A549 (cell line): ENCODE data around the gene THRA. TPM values are rescaled to one million over a fixed set of nuclear protein-coding genes. Genes with fewer than 3 reads are reported as not detected.

Experiments used
- ATAC-seq, 2 experiments: fragments of 200-7000 bp in 1 of 2; fragments of >200 bp in 1 of 2; cut with Nextera tagmentation in 1 of 2; cut with Tn5 transposase in 1 of 2; 3 replicates each; pipeline versions ENCODE4 v1.8.0 to v1.9.1; 2018 to 2020; ENCODE audit warnings: mild to moderate bottlenecking in 1 of 2, moderate library complexity in 1 of 2
- CTCF ChIA-PET: fragments of 300-600 bp; sonication (Branson Sonifier 250); formaldehyde crosslinking; extraction: SDS; loops from one replicate; lab custom pipeline; 2021; ENCODE audit warnings: antibody characterized with exemption, inconsistent platforms; lab: Yijun Ruan, JAX
- POLR2A ChIA-PET: fragments of 350-600 bp; formaldehyde crosslinking; extraction: SDS; loops from one replicate; lab custom pipeline; 2021; ENCODE audit warnings: antibody characterized with exemption, inconsistent platforms; lab: Yijun Ruan, JAX
- DNase-seq, 2 experiments: peaks; one replicate each; pipeline versions ENCODE4 v3.0.0 to v3.0.0-alpha.2; 2011 to 2016; ENCODE audit warnings: low read depth in 1 of 2, low spot score in 1 of 2
- FAIRE-seq: peaks from 2 replicates; lab custom pipeline; 2011; peaks lifted over from hg19 to GRCh38; lab: Jason Lieb, UNC
- H3K27ac ChIP-seq, 2 experiments: fragments of >200 bp; sonication (Bioruptor Twin); formaldehyde crosslinking; 3 replicates each; pipeline ENCODE4 v1.5.1; 2016 to 2017
- H3K4me1 ChIP-seq: fragments of >200 bp; sonication (Bioruptor Twin); formaldehyde crosslinking; 3 replicates; pipeline ENCODE4 v1.6.1; 2016
- H3K4me2 ChIP-seq: fragments of >200 bp; sonication (Bioruptor Twin); formaldehyde crosslinking; 3 replicates; pipeline ENCODE4 v1.6.1; 2016
- H3K4me3 ChIP-seq: fragments of >200 bp; sonication (Bioruptor Twin); formaldehyde crosslinking; 3 replicates; pipeline ENCODE4 v1.5.1; 2016
- H3K9me3 ChIP-seq: fragments of >200 bp; sonication (Bioruptor Twin); formaldehyde crosslinking; 3 replicates; pipeline ENCODE4 v1.6.1; 2016
- BHLHE40 ChIP-seq: IDR thresholded peaks from 2 replicates; pipeline ENCODE4 v1.6.1; 2012; ENCODE audit warnings: low read depth, low read length, inconsistent platforms
- CBX2 ChIP-seq: fragments of 200-600 bp; sonication (generic); IDR thresholded peaks from 2 replicates; pipeline ENCODE4 v1.6.1; 2016; ENCODE audit warnings: low read depth, mild to moderate bottlenecking, borderline replicate concordance
- CEBPB ChIP-seq, 2 experiments: fragments of >200 bp in 1 of 2; sonication (Bioruptor Twin) in 1 of 2; formaldehyde crosslinking in 1 of 2; IDR thresholded peaks; 2 replicates each; pipeline ENCODE4 v1.6.1; 2012 to 2016
- CHD4 ChIP-seq: fragments of 200-600 bp; sonication (generic); IDR thresholded peaks from 2 replicates; pipeline ENCODE4 v1.6.1; 2016; ENCODE audit warnings: antibody characterized with exemption, mild to moderate bottlenecking, borderline replicate concordance
- E2F6 ChIP-seq: IDR thresholded peaks from 2 replicates; pipeline ENCODE4 v1.6.1; 2012; ENCODE audit warnings: low read depth, borderline replicate concordance
- GATA3 ChIP-seq: IDR thresholded peaks from 2 replicates; pipeline ENCODE4 v1.6.1; 2012; ENCODE audit warnings: borderline replicate concordance
- HMGXB4 ChIP-seq: fragments of 250-450 bp; sonication (Bioruptor Pico); IDR thresholded peaks from 2 replicates; pipeline ENCODE4 v1.5.0; 2021; ENCODE audit warnings: mild to moderate bottlenecking, moderate library complexity, borderline replicate concordance
- HOXB13 ChIP-seq: fragments of 250-450 bp; sonication (Bioruptor Pico); IDR thresholded peaks from 2 replicates; pipeline ENCODE4 v1.5.0; 2020; ENCODE audit warnings: low read depth, mild to moderate bottlenecking, moderate library complexity
- JUN ChIP-seq, 2 experiments: fragments of >200 bp; sonication (Bioruptor Twin); formaldehyde crosslinking; IDR thresholded peaks; 2 replicates in 1 of 2; 3 replicates in 1 of 2; pipeline ENCODE4 v1.6.1; 2016 to 2017
- MAFK ChIP-seq: fragments of 450-650 bp; IDR thresholded peaks from 2 replicates; pipeline ENCODE4 v1.6.1; 2014; ENCODE audit not compliant: partially characterized antibody
- MAZ ChIP-seq: fragments of 150-350 bp; IDR thresholded peaks from 2 replicates; pipeline ENCODE4 v1.6.1; 2014; ENCODE audit warnings: antibody characterized with exemption, low read depth, low read length, borderline replicate concordance
- NFE2L2 ChIP-seq: fragments of 150-350 bp; conservative IDR thresholded peaks from 2 replicates; pipeline ENCODE4 v1.6.1; 2014; ENCODE audit warnings: low read length
- NR3C1 ChIP-seq: fragments of >200 bp; sonication (Bioruptor Twin); formaldehyde crosslinking; IDR thresholded peaks from 3 replicates; pipeline ENCODE4 v1.6.1; 2017
- PHF8 ChIP-seq: fragments of 200-600 bp; sonication (generic); IDR thresholded peaks from 2 replicates; pipeline ENCODE4 v1.6.1; 2016; ENCODE audit warnings: low read depth, mild to moderate bottlenecking, antibody characterized with exemption, moderate library complexity, borderline replicate concordance
- RAD21 ChIP-seq, 2 experiments: fragments of >200 bp in 1 of 2; sonication (Bioruptor Twin) in 1 of 2; formaldehyde crosslinking in 1 of 2; IDR thresholded peaks in 1 of 2; conservative IDR thresholded peaks in 1 of 2; 2 replicates in 1 of 2; 3 replicates in 1 of 2; pipeline ENCODE4 v1.6.1; 2012 to 2018; ENCODE audit warnings: inconsistent platforms in 1 of 2
- REST ChIP-seq: fragments of 200-600 bp; sonication (generic); IDR thresholded peaks from 2 replicates; pipeline ENCODE4 v1.6.1; 2016; ENCODE audit warnings: antibody characterized with exemption, mild to moderate bottlenecking, moderate library complexity
- RFX5 ChIP-seq: fragments of 450-650 bp; IDR thresholded peaks from 2 replicates; pipeline ENCODE4 v1.7.1; 2014; ENCODE audit warnings: antibody characterized with exemption, mild to moderate bottlenecking, moderate library complexity
- RNF2 ChIP-seq: fragments of 200-600 bp; sonication (generic); IDR thresholded peaks from 2 replicates; pipeline ENCODE4 v1.6.1; 2016; ENCODE audit warnings: low read depth, mild to moderate bottlenecking, antibody characterized with exemption, moderate library complexity, borderline replicate concordance
- SMC3 ChIP-seq: fragments of >200 bp; sonication (Bioruptor Twin); formaldehyde crosslinking; IDR thresholded peaks from 3 replicates; pipeline ENCODE4 v1.6.1; 2018; ENCODE audit warnings: inconsistent platforms
- TFCP2L1 ChIP-seq: fragments of 250-450 bp; sonication (Bioruptor Pico); IDR thresholded peaks from 2 replicates; pipeline ENCODE4 v1.5.0; 2021; ENCODE audit warnings: mild to moderate bottlenecking
- TP53 ChIP-seq: fragments of 250-450 bp; sonication (Bioruptor Pico); IDR thresholded peaks from 2 replicates; pipeline ENCODE4 v1.5.0; 2021; ENCODE audit warnings: mild to moderate bottlenecking, moderate library complexity
- WGBS: methylation state at CpG from one replicate; pipeline ENCODE4 v1.1.6; 2017; ENCODE audit errors: missing lambda C conversion rate; 5-methylcytosine and 5-hydroxymethylcytosine counted together
- polyA plus RNA-seq, 4 experiments: library from polyadenylated mRNA; depleted of rRNA in 3 of 4; stranded (reverse); fragments of >200 nt; fragmentation: RNase III in 1 of 4; extraction: RNeasy Plus Mini Kit Qiagen cat#74134 plus additional on column Dnase treatment in 1 of 4; gene quantifications; 2 replicates in 3 of 4; 3 replicates in 1 of 4; pipeline ENCODE4 v1.2.3, GENCODE V29; 2011 to 2017
- TF ChIP-seq, protein P1 (sequence below): fragments of >200 bp; sonication (Bioruptor Twin); formaldehyde crosslinking; IDR thresholded peaks from 3 replicates; pipeline ENCODE4 v1.6.1; 2016
- TF ChIP-seq, protein P2 (sequence below): fragments of 450-650 bp; IDR thresholded peaks from 2 replicates; pipeline ENCODE4 v1.6.1; 2014; ENCODE audit warnings: antibody characterized with exemption
- TF ChIP-seq, protein P3 (sequence below): fragments of >200 bp; sonication (Bioruptor Twin); formaldehyde crosslinking; IDR thresholded peaks from 3 replicates; pipeline ENCODE4 v1.5.1; 2016

The THRA gene
- polyA plus RNA-seq, 2 of the 4 experiments (the other 2 are of a cell fraction), result 20.1 to 22.5 TPM

- H3K27ac ChIP-seq, result no peak overlapping the region
- CTCF ChIA-PET, result interaction anchor here (0.6 to 23.2 kb wide), 16 partner anchors 8 to 173 kb away, joined by 3 to 625 read pairs (median 7); partner anchors contain the start of genes CSF3 and MED24
- no peak for TF ChIP-seq RNF2
- no peak for TF ChIP-seq PHF8
- no peak for TF ChIP-seq E2F6
- no peak for TF ChIP-seq HOXB13 (CRISPR knock-in tag)
- TF ChIP-seq JUN (IDR thresholded peaks at IDR 0.05), result no peak
- TF ChIP-seq HMGXB4, result no peak
- no peak for TF ChIP-seq MAFK
- TF ChIP-seq, protein P1, sequence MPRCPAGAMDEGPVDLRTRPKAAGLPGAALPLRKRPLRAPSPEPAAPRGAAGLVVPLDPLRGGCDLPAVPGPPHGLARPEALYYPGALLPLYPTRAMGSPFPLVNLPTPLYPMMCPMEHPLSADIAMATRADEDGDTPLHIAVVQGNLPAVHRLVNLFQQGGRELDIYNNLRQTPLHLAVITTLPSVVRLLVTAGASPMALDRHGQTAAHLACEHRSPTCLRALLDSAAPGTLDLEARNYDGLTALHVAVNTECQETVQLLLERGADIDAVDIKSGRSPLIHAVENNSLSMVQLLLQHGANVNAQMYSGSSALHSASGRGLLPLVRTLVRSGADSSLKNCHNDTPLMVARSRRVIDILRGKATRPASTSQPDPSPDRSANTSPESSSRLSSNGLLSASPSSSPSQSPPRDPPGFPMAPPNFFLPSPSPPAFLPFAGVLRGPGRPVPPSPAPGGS, result no peak
- no peak for TF ChIP-seq BHLHE40
- TF ChIP-seq, protein P2, sequence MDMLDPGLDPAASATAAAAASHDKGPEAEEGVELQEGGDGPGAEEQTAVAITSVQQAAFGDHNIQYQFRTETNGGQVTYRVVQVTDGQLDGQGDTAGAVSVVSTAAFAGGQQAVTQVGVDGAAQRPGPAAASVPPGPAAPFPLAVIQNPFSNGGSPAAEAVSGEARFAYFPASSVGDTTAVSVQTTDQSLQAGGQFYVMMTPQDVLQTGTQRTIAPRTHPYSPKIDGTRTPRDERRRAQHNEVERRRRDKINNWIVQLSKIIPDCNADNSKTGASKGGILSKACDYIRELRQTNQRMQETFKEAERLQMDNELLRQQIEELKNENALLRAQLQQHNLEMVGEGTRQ, result no peak
- no peak for TF ChIP-seq NR3C1
- no peak for TF ChIP-seq CBX2
- TF ChIP-seq CEBPB (IDR thresholded peaks at IDR 0.05), result no peak
- TF ChIP-seq RFX5, result no peak
- TF ChIP-seq SMC3, result no peak
- no peak for TF ChIP-seq MAZ
- no peak for TF ChIP-seq GATA3
- TF ChIP-seq NFE2L2, result no peak
- no peak for TF ChIP-seq TP53 (CRISPR knock-in tag)
- TF ChIP-seq CHD4, result no peak
- ATAC-seq (no peak; a peak in 1 of 6 replicates), FAIRE-seq (peak; percentile 7), DNase-seq (no peak)
- no peak overlapping the region for H3K4me2 ChIP-seq
- POLR2A ChIA-PET, result interaction anchor here (0.9 to 1.2 kb wide), 2 partner anchors 20 to 216 kb away, joined by 5 to 9 read pairs; partner anchors contain the start of gene MED24
- 0 out of 3 replicates have a peak, but pooled peaks cover 7% of the 10 kb centered on the region for H3K4me1 ChIP-seq
- 81% methylated on average over 8 of the region's 8 CpGs for WGBS
- no peaks in the 10 kb centered on the region for H3K9me3 ChIP-seq
- H3K4me3 ChIP-seq, result no peak overlapping the region
Measured at GRCh38 chr17:40034426-40035161, 28.2 kb upstream of the THRA start.

DNA sequence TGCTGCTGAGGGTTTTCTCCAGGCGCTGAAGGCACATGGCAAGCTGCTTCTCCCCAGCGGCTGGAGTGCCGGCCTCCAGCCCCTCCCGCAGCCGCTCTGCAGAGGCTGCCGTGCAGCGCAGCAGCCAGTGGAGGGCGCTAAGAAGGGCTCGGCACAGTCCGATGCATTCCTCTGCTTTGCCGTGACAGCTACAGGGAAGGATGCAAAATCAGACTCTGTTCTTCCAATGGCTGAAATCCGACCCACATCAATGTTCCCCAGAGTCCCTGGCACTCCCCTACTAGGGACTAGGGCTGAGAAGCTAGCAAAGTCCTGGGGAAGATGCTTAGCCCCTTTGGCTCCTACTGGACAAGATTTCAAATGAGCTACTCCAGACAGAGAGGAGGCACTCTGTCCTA lies 27.6 kb upstream of the THRA start:
- Histone ChIP-seq H3K9me3 (no peaks in the 10 kb centered on the region), H3K4me1 (0 out of 3 replicates have a peak, but pooled peaks cover 7% of the 10 kb centered on the region), H3K4me2 (no peak overlapping the region)
- peak; percentile 60 to 74 for DNase-seq
- 19% methylated on average over 12 of the region's 12 CpGs for WGBS
- FAIRE-seq, result no peak
- peak; percentile 60 to 91; a peak in 5 of 6 replicates for ATAC-seq
- peak; percentile 30 to 49; a peak in 3 of 5 replicates for TF ChIP-seq RAD21 (conservative IDR thresholded peaks at IDR 0.05 in 1 of 2, IDR thresholded peaks at IDR 0.05 in 1 of 2)
- TF ChIP-seq, protein P3, sequence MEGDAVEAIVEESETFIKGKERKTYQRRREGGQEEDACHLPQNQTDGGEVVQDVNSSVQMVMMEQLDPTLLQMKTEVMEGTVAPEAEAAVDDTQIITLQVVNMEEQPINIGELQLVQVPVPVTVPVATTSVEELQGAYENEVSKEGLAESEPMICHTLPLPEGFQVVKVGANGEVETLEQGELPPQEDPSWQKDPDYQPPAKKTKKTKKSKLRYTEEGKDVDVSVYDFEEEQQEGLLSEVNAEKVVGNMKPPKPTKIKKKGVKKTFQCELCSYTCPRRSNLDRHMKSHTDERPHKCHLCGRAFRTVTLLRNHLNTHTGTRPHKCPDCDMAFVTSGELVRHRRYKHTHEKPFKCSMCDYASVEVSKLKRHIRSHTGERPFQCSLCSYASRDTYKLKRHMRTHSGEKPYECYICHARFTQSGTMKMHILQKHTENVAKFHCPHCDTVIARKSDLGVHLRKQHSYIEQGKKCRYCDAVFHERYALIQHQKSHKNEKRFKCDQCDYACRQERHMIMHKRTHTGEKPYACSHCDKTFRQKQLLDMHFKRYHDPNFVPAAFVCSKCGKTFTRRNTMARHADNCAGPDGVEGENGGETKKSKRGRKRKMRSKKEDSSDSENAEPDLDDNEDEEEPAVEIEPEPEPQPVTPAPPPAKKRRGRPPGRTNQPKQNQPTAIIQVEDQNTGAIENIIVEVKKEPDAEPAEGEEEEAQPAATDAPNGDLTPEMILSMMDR, result peak; percentile 61
- TF ChIP-seq SMC3, result peak; percentile 51
- no peak for TF ChIP-seq REST
- TF ChIP-seq TFCP2L1 (CRISPR knock-in tag), result no peak
- TF ChIP-seq, all 56 proteins: peak for 3
- Histone ChIP-seq H3K27ac (no peak overlapping the region), H3K4me3 (no peak overlapping the region)
- ChIA-PET CTCF (interaction anchor here (0.6 to 23.2 kb wide), 17 partner anchors 10 to 173 kb away, joined by 3 to 625 read pairs (median 7); partner anchors contain the start of genes CSF3 and MED24), POLR2A (interaction anchor here (0.9 to 1.2 kb wide), 2 partner anchors 19 to 215 kb away, joined by 5 to 9 read pairs; partner anchors contain the start of gene MED24)
